Activated CD8-positive, alpha-beta T cell treated with anti-CD3 and anti-CD28 coated beads for 36 hours (primary cell): ENCODE results near the gene EPHB1. TPM values are rescaled to one million over a fixed set of nuclear protein-coding genes. Genes with fewer than 3 reads are reported as not detected.
"Not testable (repeated sequence)": the region's sequence is repeated elsewhere in the genome, so short reads cannot be mapped to it uniquely, and the experiment has no call there.

Experiments used
- ATAC-seq: fragments of 200-7000 bp; cut with Tn5 transposase; one replicate; pipeline ENCODE4 v1.10.0; 2021; ENCODE audit warnings: mild to moderate bottlenecking, moderate library complexity
- CTCF ChIA-PET: fragments of 350-600 bp; sonication (Branson Sonifier 250); formaldehyde crosslinking; loops from one replicate; lab custom pipeline; 2021; ENCODE audit warnings: antibody characterized with exemption; lab: Charles Lee
- POLR2A ChIA-PET: fragments of 350-600 bp; sonication (Branson Sonifier 250); formaldehyde crosslinking; loops from one replicate; lab custom pipeline; 2021; ENCODE audit warnings: antibody characterized with exemption; lab: Charles Lee
- DNase-seq: peaks from one replicate; pipeline ENCODE4 v3.0.0-alpha.2; 2020
- H3K27ac Mint-ChIP-seq: one replicate; pipeline ENCODE4 v1.8.0; 2021; ENCODE audit warnings: mild to moderate bottlenecking, mixed read lengths
- H3K27me3 Mint-ChIP-seq: one replicate; pipeline ENCODE4 v1.8.0; 2021; ENCODE audit warnings: mixed read lengths
- H3K36me3 Mint-ChIP-seq: one replicate; pipeline ENCODE4 v1.8.0; 2021; ENCODE audit warnings: low read depth, mixed read lengths
- H3K4me1 Mint-ChIP-seq: one replicate; pipeline ENCODE4 v1.8.0; 2021; ENCODE audit warnings: low read depth, mixed read lengths
- H3K4me3 Mint-ChIP-seq: one replicate; pipeline ENCODE4 v1.8.0; 2021; ENCODE audit warnings: mild to moderate bottlenecking, moderate library complexity, mixed read lengths
- H3K9me3 Mint-ChIP-seq: one replicate; pipeline ENCODE4 v1.8.0; 2021; ENCODE audit warnings: mixed read lengths
- intact Hi-C: fragments of 100-400 bp; cut with micrococcal nuclease; formaldehyde crosslinking; loops from one replicate; pipeline ENCODE4 v1.10.0; 2022
- total RNA-seq, 2 experiments: library from RNA; stranded (reverse); gene quantifications; one replicate each; pipeline ENCODE4 v1.2.3, GENCODE V29; 2021
- TF ChIP-seq, protein P1 (sequence below): fragments of 200-600 bp; IDR thresholded peaks from one replicate; pipeline ENCODE4 v1.8.0; 2022; ENCODE audit warnings: antibody characterized with exemption, mild to moderate bottlenecking

The EPHB1 gene
- total RNA-seq, 2 experiments from 2014 or later = 0.78 TPM; not detected in 1

GRCh38 chr3:135103917-135104316, 308.9 kb downstream of the EPHB1 start:
- POLR2A ChIA-PET = no interaction called here
- intact Hi-C loops = no loop called here
- Mint-ChIP-seq H3K36me3 (no peaks in the 10 kb centered on the region), H3K4me3 (no peak overlapping the region), H3K9me3 (no peaks in the 10 kb centered on the region), H3K27me3 (no peaks in the 10 kb centered on the region), H3K27ac (no peak overlapping the region), H3K4me1 (no peaks in the 10 kb centered on the region)
- DNase-seq = no peak
- CTCF ChIA-PET = no interaction called here
- TF ChIP-seq, protein P1, sequence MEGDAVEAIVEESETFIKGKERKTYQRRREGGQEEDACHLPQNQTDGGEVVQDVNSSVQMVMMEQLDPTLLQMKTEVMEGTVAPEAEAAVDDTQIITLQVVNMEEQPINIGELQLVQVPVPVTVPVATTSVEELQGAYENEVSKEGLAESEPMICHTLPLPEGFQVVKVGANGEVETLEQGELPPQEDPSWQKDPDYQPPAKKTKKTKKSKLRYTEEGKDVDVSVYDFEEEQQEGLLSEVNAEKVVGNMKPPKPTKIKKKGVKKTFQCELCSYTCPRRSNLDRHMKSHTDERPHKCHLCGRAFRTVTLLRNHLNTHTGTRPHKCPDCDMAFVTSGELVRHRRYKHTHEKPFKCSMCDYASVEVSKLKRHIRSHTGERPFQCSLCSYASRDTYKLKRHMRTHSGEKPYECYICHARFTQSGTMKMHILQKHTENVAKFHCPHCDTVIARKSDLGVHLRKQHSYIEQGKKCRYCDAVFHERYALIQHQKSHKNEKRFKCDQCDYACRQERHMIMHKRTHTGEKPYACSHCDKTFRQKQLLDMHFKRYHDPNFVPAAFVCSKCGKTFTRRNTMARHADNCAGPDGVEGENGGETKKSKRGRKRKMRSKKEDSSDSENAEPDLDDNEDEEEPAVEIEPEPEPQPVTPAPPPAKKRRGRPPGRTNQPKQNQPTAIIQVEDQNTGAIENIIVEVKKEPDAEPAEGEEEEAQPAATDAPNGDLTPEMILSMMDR = no peak
- no peak for ATAC-seq

DNA sequence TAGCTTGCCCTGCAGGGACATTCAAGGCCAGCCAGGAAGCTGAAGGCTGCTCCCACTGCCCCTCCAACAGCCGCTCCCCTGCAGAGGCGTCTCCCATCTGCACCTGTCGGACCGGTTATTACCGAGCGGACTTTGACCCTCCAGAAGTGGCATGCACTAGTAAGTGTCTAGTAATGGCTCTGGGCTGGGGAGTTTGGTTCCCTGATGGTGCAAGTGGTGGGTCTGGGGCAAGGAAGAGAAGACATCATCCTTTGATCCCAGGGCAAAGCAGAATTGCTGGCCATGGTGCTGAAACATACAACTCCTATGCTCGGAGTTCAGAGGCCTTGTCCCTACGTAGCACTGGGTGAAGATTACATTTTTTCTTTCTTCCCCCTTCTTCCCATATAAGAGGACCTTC, 311.4 kb downstream of the EPHB1 start:
- intact Hi-C loops = no loop called here
- ATAC-seq (no peak), DNase-seq (peak; percentile 3)
- H3K9me3 Mint-ChIP-seq = no peaks in the 10 kb centered on the region
- CTCF ChIA-PET = no interaction called here
- POLR2A ChIA-PET = no interaction called here
- no peaks in the 10 kb centered on the region for H3K36me3 Mint-ChIP-seq
- no peaks in the 10 kb centered on the region for H3K4me1 Mint-ChIP-seq
- no peaks in the 10 kb centered on the region for H3K27me3 Mint-ChIP-seq
- TF ChIP-seq, protein P1 = no peak
- no peak overlapping the region for H3K27ac Mint-ChIP-seq
- no peak overlapping the region for H3K4me3 Mint-ChIP-seq

GRCh38 chr3:135107043-135107442, 312.0 kb downstream of the EPHB1 start:
- TF ChIP-seq, protein P1 = no peak
- DNase-seq = no peak
- POLR2A ChIA-PET = no interaction called here
- intact Hi-C loops = no loop called here
- H3K36me3 Mint-ChIP-seq = no peaks in the 10 kb centered on the region
- H3K27me3 Mint-ChIP-seq = no peaks in the 10 kb centered on the region
- no peaks in the 10 kb centered on the region for H3K4me1 Mint-ChIP-seq
- CTCF ChIA-PET = no interaction called here
- no peak overlapping the region for H3K4me3 Mint-ChIP-seq
- no peak for ATAC-seq
- no peak overlapping the region for H3K27ac Mint-ChIP-seq
- no peaks in the 10 kb centered on the region for H3K9me3 Mint-ChIP-seq

DNA sequence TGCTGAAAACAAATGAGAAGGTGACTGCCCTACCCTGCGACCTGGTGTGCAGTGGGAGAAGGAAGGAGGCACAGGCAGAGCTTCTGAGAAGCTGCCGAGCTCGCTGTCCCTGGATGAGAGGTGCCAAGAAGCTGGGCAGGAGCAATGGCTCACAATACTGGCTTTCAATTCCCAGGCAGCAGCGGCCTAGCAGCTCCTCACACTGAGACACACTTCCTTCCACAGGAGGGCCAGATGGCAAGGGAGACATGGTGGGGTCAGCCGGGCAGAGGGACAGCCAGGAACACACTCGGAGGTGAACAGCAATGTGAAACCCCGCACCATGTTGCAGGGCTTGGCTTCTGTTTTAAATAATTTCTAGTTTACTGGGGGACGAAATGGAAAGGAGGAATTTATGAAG, 314.6 kb downstream of the EPHB1 start:
- no peak overlapping the region for H3K4me3 Mint-ChIP-seq
- CTCF ChIA-PET = interaction anchor here (1.0 kb wide), 1 partner anchor 26 kb away, joined by 3 read pairs; no protein-coding TSS in a partner anchor
- H3K27ac Mint-ChIP-seq = no peak overlapping the region
- ATAC-seq = no peak
- no peaks in the 10 kb centered on the region for H3K36me3 Mint-ChIP-seq
- DNase-seq = no peak
- intact Hi-C loops = no loop called here
- TF ChIP-seq, protein P1 = no peak
- POLR2A ChIA-PET = no interaction called here
- no peaks in the 10 kb centered on the region for H3K27me3 Mint-ChIP-seq
- no peaks in the 10 kb centered on the region for H3K9me3 Mint-ChIP-seq
- no peaks in the 10 kb centered on the region for H3K4me1 Mint-ChIP-seq

GRCh38 chr3:135114551-135114950, 319.5 kb downstream of the EPHB1 start:
- H3K9me3 Mint-ChIP-seq, CTCF ChIA-PET, H3K27me3 Mint-ChIP-seq, intact Hi-C loops, H3K4me3 Mint-ChIP-seq, DNase-seq, ATAC-seq, H3K36me3 Mint-ChIP-seq, POLR2A ChIA-PET, H3K4me1 Mint-ChIP-seq, H3K27ac Mint-ChIP-seq: not testable (repeated sequence)

- Mint-ChIP-seq H3K36me3 (no peaks in the 10 kb centered on the region), H3K4me1 (no peaks in the 10 kb centered on the region), H3K27me3 (no peaks in the 10 kb centered on the region), H3K9me3 (no peaks in the 10 kb centered on the region), H3K27ac (no peak overlapping the region), H3K4me3 (no peak overlapping the region)
- ATAC-seq = no peak
- DNase-seq = no peak
- POLR2A ChIA-PET = no interaction called here
- TF ChIP-seq, protein P1 = no peak
- intact Hi-C loops = no loop called here
- CTCF ChIA-PET = no interaction called here
These were observed 322.9 kb downstream of the EPHB1 start for GRCh38 chr3:135117977-135118376.
